SU-DHL-6 (cell line): ENCODE results near the gene OR6Y1.

Source experiments
- CTCF ChIP-seq: fragments of 200-600 bp; sonication (generic); IDR thresholded peaks from one replicate; pipeline ENCODE4 v1.5.1; 2017; ENCODE audit warnings: antibody characterized with exemption, mild to moderate bottlenecking, low read length, moderate library complexity; ENCODE audit not compliant: insufficient read depth, poor library complexity, severe bottlenecking
- EZH2phosphoT487 ChIP-seq: fragments of 200-600 bp; sonication (generic), shearing (Covaris generic); conservative IDR thresholded peaks from 2 replicates; pipeline ENCODE4 v1.6.1; 2018; ENCODE audit warnings: mild to moderate bottlenecking, antibody characterized with exemption, low read length, moderate library complexity, mixed read lengths

- TF ChIP-seq CTCF (no peak), EZH2phosphoT487 (no peak)
Observed at GRCh38 chr1:158521666-158522058, 32.5 kb downstream of the OR6Y1 start.
